Activated CD8-positive, alpha-beta memory T cell treated with anti-CD3 and anti-CD28 coated beads for 36 hours (primary cell): ENCODE measurements around the gene WAPL. TPM values are rescaled to one million over a fixed set of nuclear protein-coding genes. Genes with fewer than 3 reads are reported as not detected.
"Not testable (repeated sequence)": the region's sequence is repeated elsewhere in the genome, so short reads cannot be mapped to it uniquely, and the experiment has no call there.

Experiments
- CTCF ChIA-PET: fragments of 350-600 bp; sonication (Branson Sonifier 250); formaldehyde crosslinking; loops from one replicate; lab custom pipeline; 2021; ENCODE audit warnings: antibody characterized with exemption; lab: Charles Lee
- POLR2A ChIA-PET: fragments of 350-600 bp; sonication (Branson Sonifier 250); formaldehyde crosslinking; loops from one replicate; lab custom pipeline; 2021; ENCODE audit warnings: antibody characterized with exemption; lab: Charles Lee
- total RNA-seq, 2 experiments: library from RNA; stranded (reverse); gene quantifications; one replicate each; pipeline ENCODE4 v1.2.3, GENCODE V29; 2021

Gene WAPL
- total RNA-seq, 2 experiments from 2014 or later, result 49.6 to 50.7 TPM

DNA sequence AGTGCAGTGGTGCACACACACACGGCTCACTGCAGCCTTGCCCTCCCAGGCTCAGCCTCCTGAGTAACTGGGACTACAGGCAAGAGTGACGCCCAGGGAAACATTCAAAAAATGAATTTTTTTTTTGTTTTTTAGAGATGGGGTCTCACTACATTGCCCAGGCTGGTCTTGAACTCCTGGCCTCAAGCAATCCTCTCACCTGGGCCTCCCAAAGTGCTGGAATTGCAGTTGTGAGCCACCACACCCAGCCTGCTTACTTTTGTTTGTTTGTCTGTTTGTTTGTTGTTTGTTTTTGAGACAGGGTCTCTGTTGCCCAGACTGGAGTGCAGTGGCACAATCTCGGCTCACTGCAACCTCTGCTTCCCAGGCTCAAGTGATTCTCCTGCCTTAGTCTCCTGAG lies 7.1 kb upstream of the WAPL start:
- POLR2A ChIA-PET, CTCF ChIA-PET: not testable (repeated sequence)

GRCh38 chr10:86526606-86527005 lies 5.0 kb upstream of the WAPL start:
- ChIA-PET CTCF (no interaction called here), POLR2A (no interaction called here)

DNA sequence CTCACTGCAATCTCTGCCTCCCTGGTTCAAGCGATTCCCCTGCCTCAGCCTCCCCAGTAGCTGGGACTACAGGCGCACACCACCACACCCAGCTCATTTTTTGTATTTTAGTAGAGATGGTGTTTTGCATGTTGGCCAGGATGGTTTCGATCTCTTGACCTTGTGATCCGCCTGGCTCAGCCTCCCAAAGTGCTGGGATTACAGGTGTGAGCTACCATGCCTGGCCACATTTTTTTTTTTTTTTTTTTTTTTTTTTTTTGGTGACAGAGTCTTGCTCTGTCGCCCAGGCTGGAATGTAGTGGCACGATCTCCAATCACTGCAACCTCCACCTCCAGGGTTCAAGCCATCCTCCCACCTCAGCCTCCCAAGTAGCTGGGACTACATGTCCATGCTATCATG lies 4.1 kb upstream of the WAPL start:
- POLR2A ChIA-PET, result not testable (repeated sequence)

DNA sequence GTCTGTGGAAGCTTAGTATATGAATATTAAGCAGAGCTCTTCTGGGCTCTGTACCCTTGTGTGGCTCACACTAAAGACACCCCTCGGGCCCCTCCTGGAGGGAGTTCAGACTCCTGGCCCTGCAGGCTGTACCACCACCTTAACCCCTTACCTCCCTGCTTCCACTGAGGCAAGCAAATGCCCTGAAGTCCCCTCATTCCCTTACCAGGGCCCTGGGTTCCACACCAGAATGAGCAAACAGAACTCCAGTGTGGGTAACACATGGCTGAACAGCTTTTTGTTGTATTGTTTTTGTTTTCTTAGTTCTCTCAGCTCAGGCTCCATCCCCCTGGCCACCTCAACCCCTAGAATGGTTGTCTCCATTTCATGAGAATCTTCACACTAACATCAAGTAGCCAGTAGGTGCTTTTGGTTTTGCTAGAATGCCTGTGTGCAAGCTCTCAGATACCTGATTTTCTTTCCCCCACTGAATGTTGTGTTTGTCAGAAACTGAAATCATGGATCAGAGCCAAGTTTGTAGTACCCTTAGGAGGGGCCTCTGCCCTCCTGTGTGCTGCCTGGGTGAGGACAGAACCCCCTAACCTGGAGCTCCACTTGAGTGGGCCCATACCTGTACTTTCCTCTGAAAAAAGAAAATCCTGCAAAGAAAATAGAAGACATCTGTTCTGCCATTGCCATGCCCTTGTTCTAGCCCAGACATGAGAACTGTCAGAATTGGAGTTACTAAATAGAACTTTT lies 2.8 kb upstream of the WAPL start:
- POLR2A ChIA-PET, result no interaction called here
- CTCF ChIA-PET, result interaction anchor here (1.0 to 1.3 kb wide), 2 partner anchors 9 to 125 kb away, joined by 3 to 4 read pairs; no protein-coding TSS in a partner anchor

More for the DNA sequence above, 4.1 kb upstream of the WAPL start:
- CTCF ChIA-PET, result not testable (repeated sequence)

GRCh38 chr10:86523348-86523747 lies 1.8 kb upstream of the WAPL start:
- ChIA-PET POLR2A (no interaction called here), CTCF (interaction anchor here (1.3 kb wide), 1 partner anchor 124 kb away, joined by 4 read pairs; no protein-coding TSS in a partner anchor)

GRCh38 chr10:86522510-86522855 lies 891 bp upstream of the WAPL start:
- POLR2A ChIA-PET, result interaction anchor here (0.7 to 2.4 kb wide), 4 partner anchors 14 to 1009 kb away, joined by 3 to 10 read pairs (median 7); no protein-coding TSS in a partner anchor
- CTCF ChIA-PET, result interaction anchor here (0.7 to 1.1 kb wide), 6 partner anchors 14 to 123 kb away, joined by 3 to 4 read pairs (median 3); no protein-coding TSS in a partner anchor

GRCh38 chr10:86520871-86521677 lies 518 bp downstream of the WAPL start:
- CTCF ChIA-PET, result interaction anchor here (1.1 to 2.0 kb wide), 2 partner anchors 13 to 120 kb away, joined by 3 to 7 read pairs; no protein-coding TSS in a partner anchor
- POLR2A ChIA-PET, result interaction anchor here (0.5 to 2.4 kb wide), 6 partner anchors 13 to 121 kb away, joined by 3 to 10 read pairs (median 3); no protein-coding TSS in a partner anchor

DNA sequence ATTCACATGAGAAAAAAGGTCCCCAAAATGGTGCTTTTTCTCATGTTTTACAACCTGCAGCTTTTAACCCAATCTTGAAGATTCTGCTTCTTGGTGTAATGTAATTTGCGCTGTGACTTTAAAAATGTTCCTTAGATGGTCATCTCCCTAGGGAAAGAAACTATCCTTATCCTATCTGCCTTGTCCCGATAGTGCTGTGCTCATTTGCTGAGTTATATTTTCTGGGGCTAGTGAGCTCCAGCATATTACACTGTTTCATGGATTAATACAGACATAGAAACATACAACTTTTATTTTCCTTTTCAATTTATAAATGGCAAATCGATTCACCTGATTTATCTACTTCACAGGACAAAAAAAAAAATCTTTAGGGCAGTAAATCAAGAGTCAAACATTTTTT lies 2.8 kb downstream of the WAPL start:
- ChIA-PET POLR2A (interaction anchor here (1.1 kb wide), 1 partner anchor 118 kb away, joined by 4 read pairs; no protein-coding TSS in a partner anchor), CTCF (no interaction called here)

DNA sequence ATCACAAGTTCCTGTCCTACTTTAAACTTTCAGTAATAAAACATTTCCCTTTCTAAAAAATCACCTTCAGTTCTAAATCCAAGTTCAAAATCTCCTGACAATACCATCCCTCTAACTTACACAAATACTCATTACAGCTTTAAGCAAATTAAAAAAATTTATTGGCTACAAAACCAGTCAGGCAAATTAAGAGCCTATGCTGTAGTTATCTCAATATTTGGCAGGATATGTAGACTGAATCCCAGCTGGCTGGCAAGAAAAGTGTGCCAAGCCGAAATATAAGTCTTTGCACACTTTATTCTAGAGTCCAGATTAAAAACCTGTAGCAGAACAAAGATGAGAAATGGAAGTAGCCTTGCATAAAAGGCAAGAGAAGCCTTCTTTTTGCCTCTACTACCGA lies 9.5 kb downstream of the WAPL start:
- CTCF ChIA-PET, result no interaction called here
- POLR2A ChIA-PET, result no interaction called here

DNA sequence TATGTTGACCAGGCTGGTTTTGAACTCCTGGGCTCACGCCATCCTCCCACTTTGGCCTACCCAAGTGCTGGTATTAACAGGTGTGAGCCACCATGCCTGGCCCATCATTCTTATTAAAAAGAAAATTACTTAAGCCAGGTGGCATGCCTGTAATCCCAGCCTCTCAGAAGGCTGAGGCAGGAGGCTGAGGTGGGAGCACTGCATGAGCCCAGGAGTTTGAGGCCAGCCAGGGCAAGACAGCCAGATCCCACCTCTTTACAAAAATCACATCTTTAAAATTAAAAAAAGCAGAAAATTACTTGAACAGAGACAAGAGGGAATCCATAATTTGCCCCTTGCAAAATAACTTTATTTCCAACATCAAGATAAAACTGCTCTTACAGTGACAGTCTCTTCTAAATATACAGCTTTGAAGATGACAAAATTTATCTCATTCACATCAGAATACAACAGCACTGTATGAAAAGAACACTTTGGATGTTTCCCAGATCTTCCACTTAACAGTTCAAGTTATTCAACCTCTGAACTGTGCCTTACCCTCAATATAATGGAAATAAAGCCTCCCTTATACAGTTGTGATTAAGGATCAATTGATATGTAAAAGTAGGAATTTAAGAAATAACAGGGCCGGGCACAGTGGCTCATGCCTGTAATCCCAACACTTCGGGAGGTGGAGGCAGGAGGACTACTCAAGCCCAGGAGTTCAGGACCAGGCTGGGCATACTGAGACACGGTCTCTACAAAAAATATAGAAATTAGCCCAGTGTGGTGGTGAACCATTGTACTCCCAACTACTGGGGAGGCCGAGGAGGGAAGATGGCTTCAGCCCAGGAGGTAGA lies 10.3 kb downstream of the WAPL start:
- CTCF ChIA-PET, result no interaction called here
- POLR2A ChIA-PET, result no interaction called here

- CTCF ChIA-PET, result interaction anchor here (0.7 to 1.3 kb wide), 2 partner anchors 9 to 834 kb away, joined by 3 to 4 read pairs; no protein-coding TSS in a partner anchor
- POLR2A ChIA-PET, result interaction anchor here (1.1 kb wide), 1 partner anchor 10 kb away, joined by 3 read pairs; no protein-coding TSS in a partner anchor
Observed at GRCh38 chr10:86509145-86509544, 12.4 kb downstream of the WAPL start.

DNA sequence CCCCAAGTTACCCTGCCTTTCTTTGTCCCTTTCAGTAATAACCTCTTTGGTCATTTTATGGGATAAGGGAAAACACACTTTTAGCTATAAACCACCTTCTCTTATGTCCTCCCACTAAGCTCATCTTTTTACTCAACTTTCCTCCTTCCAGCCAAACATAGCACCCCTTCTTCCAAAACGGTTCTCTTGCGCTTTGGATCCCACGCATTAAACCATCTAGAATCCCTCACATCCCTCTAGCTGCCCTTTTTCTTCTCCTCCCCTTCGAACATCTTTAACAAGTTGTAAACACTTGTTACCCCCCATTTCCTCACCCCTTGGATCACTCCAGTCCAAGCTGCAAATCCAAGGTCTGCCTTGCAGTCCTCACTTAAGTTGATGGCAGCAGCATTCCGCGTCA lies 13.4 kb downstream of the WAPL start:
- CTCF ChIA-PET, result interaction anchor here (0.8 kb wide), 2 partner anchors 14 to 77 kb away, joined by 3 read pairs; partner anchors contain the start of gene WAPL
- POLR2A ChIA-PET, result interaction anchor here (1.0 to 1.1 kb wide), 2 partner anchors 9 to 13 kb away, joined by 3 to 8 read pairs; partner anchors contain the start of gene WAPL

DNA sequence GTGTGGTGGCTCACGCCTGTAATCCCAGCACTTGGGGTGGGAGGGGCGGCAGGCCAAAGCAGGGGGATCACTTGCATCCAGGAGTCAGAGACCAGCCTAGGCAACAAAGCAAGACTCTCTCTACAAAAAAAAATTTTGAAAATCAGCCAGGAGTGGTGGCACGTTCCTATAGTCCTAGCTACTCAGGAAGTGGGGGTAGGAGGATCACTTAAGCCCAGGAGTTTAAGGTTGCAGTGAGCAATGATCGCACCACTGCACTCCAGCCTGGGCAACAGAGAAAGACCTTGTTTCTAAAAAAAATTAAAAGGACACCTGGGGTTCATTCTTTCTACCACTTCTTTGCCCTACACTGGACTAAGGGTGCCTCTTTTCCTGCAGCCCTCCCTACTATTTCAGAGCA lies 15.1 kb downstream of the WAPL start:
- ChIA-PET CTCF (no interaction called here), POLR2A (no interaction called here)

DNA sequence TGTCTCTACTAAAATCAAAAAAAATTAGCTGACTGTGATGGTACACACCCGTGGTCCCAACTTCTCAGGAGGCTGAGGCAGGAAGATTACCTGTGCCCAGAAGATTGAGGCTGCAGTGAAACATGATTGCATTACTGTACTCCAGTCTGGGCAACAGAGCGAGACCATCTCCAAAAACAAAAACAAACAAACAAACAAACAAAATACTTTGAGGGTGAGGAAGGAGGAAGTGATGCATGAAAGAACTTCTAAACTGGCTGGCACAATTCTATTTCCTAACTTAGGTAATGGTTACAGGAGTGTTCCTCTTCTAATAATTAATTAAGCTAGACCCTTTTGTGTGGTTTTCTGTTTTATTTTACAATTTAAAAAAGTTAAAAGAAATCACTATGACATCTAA lies 15.5 kb downstream of the WAPL start:
- ChIA-PET CTCF (no interaction called here), POLR2A (no interaction called here)

GRCh38 chr10:86504510-86504909 lies 17.1 kb downstream of the WAPL start:
- ChIA-PET POLR2A (interaction anchor here (0.6 to 1.2 kb wide), 2 partner anchors 105 to 600 kb away, joined by 3 to 6 read pairs; no protein-coding TSS in a partner anchor), CTCF (interaction anchor here (1.1 kb wide), 1 partner anchor 105 kb away, joined by 4 read pairs; no protein-coding TSS in a partner anchor)

DNA sequence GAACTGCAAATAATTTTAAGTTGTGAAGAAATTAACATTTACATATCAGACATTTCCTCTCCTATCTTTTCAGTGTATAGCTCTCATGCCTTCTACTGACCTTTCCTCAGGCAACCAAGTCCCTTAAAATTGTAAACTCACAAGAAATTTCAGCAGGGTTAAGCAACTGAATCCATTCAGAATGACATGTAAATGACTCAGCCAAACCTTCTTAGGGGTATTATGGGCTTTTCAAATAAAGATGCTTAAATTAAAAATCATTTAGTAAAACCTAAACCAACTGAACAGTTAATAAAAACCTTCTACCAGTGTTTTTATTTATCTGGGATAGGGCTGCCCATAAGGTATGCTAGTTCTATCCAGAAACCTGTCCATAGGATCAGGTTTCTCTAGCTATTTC lies 20.7 kb downstream of the WAPL start:
- ChIA-PET CTCF (interaction anchor here (1.5 kb wide), 1 partner anchor 8 kb away, joined by 4 read pairs; no protein-coding TSS in a partner anchor), POLR2A (no interaction called here)

DNA sequence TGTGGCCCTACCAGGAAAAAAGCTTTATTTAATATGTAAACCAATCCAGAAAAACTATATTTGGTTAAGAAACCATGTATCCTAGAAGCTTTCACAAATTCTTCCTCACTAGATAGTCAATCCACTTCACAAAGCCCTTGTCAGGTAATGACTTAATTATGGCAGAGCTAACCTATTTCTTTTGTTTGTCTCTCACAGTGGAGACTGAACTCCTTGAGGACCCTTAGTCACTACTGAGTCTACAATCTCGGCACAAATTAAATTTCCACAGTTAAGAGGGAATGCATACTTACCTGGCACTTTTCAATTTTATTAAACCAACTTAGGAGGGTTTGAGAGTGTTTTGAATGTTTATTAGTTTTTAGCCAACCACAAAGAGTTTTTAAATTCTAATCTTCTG lies 23.0 kb downstream of the WAPL start:
- CTCF ChIA-PET, result no interaction called here

GRCh38 chr10:86497621-86498020 lies 24.0 kb downstream of the WAPL start:
- ChIA-PET CTCF (no interaction called here), POLR2A (no interaction called here)

More for the DNA sequence above, 23.0 kb downstream of the WAPL start:
- POLR2A ChIA-PET, result no interaction called here
